Keratinocyte (primary cell): ENCODE data around the gene PXDN. TPM values are rescaled to one million over a fixed set of nuclear protein-coding genes. Genes with fewer than 3 reads are reported as not detected.

ENCODE experiments used
- DNase-seq: peaks from one replicate; pipeline ENCODE4 v3.0.0-alpha.2; 2011; ENCODE audit warnings: low read depth, missing footprints, low spot score
- FAIRE-seq: peaks from 2 replicates; lab custom pipeline; 2011; peaks lifted over from hg19 to GRCh38; lab: Jason Lieb, UNC
- H2AFZ ChIP-seq: 2 replicates; pipeline ENCODE4 v1.6.0; 2012; ENCODE audit warnings: low read length, control low read depth, inconsistent platforms; ENCODE audit not compliant: control insufficient read depth
- H3K27ac ChIP-seq: 2 replicates; pipeline ENCODE4 v1.5.1; 2011; ENCODE audit warnings: low read length; ENCODE audit not compliant: control insufficient read depth, insufficient read depth
- H3K27me3 ChIP-seq: 3 replicates; pipeline ENCODE4 v1.6.0; 2011; ENCODE audit warnings: low read length; ENCODE audit not compliant: control insufficient read depth, insufficient read depth; ENCODE audit errors: extremely low read depth
- H3K36me3 ChIP-seq, 2 experiments: 2 replicates in 1 of 2; 3 replicates in 1 of 2; pipeline ENCODE4 v1.5.1; 2011; ENCODE audit warnings: low read length in 2 of 2, mild to moderate bottlenecking in 1 of 2; ENCODE audit not compliant: control insufficient read depth in 2 of 2, insufficient read depth in 2 of 2; ENCODE audit errors: extremely low read depth in 1 of 2
- H3K4me1 ChIP-seq: 3 replicates; pipeline ENCODE4 v1.5.1; 2011; ENCODE audit warnings: low read length; ENCODE audit not compliant: control insufficient read depth, insufficient read depth; ENCODE audit errors: extremely low read depth
- H3K4me2 ChIP-seq: 3 replicates; pipeline ENCODE4 v1.6.0; 2011; ENCODE audit warnings: low read depth, low read length; ENCODE audit not compliant: control insufficient read depth, insufficient read depth; ENCODE audit errors: extremely low read depth
- H3K4me3 ChIP-seq, 3 experiments: fragments of 200-600 bp in 1 of 3; sonication (generic) in 1 of 3; 2 replicates in 2 of 3; 3 replicates in 1 of 3; pipeline ENCODE4 v1.5.1; 2011 to 2016; ENCODE audit warnings: low read length in 3 of 3, mild to moderate bottlenecking in 3 of 3, control low read depth in 2 of 3, inconsistent platforms in 1 of 3, low read depth in 1 of 3, mixed read lengths in 1 of 3, mixed run types in 1 of 3, moderate library complexity in 1 of 3; ENCODE audit not compliant: control insufficient read depth in 2 of 3, insufficient read depth in 2 of 3; ENCODE audit errors: extremely low read depth in 1 of 3
- H3K79me2 ChIP-seq: 2 replicates; pipeline ENCODE4 v1.6.0; 2012; ENCODE audit warnings: low read length; ENCODE audit not compliant: control insufficient read depth, insufficient read depth
- H3K9ac ChIP-seq: 3 replicates; pipeline ENCODE4 v1.6.0; 2011; ENCODE audit warnings: low read length; ENCODE audit not compliant: control insufficient read depth, insufficient read depth; ENCODE audit errors: extremely low read depth
- H3K9me1 ChIP-seq: 3 replicates; pipeline ENCODE4 v1.6.0; 2011; ENCODE audit warnings: low read length; ENCODE audit not compliant: control insufficient read depth, insufficient read depth; ENCODE audit errors: extremely low read depth
- H3K9me3 ChIP-seq: 2 replicates; pipeline ENCODE4 v1.5.1; 2012; ENCODE audit warnings: low read depth, low read length; ENCODE audit not compliant: control insufficient read depth
- H4K20me1 ChIP-seq: 3 replicates; pipeline ENCODE4 v1.6.0; 2011; ENCODE audit warnings: low read length; ENCODE audit not compliant: control insufficient read depth, insufficient read depth; ENCODE audit errors: extremely low read depth
- EZH2 ChIP-seq: IDR thresholded peaks from one replicate; pipeline ENCODE4 v1.6.1; 2012; ENCODE audit warnings: inconsistent platforms, mild to moderate bottlenecking, low read length, moderate library complexity
- dilution Hi-C: fragments of 300-500 bp; cut with MboI; formaldehyde crosslinking; loops from one replicate; pipeline ENCODE4 v1.7.0; 2020; ENCODE audit warnings: low sequenced_read_pairs; ENCODE audit not compliant: extremely low pct_ligation_motif_present
- polyA plus RNA-seq, 5 experiments: library from polyadenylated mRNA; depleted of rRNA in 3 of 5; stranded (reverse) in 3 of 5; stranded (forward) in 1 of 5; unstranded in 1 of 5; fragments of >200 nt; gene quantifications; 1 replicate in 1 of 5; 2 replicates in 3 of 5; 3 replicates in 1 of 5; pipeline versions ENCODE4 v1.2.1 to v1.2.3, GENCODE V29; 2011 to 2012; ENCODE audit warnings: missing spikeins in 2 of 5, low read depth in 1 of 5, low replicate concordance in 1 of 5
- TF ChIP-seq, protein P1 (sequence below), 3 experiments: IDR thresholded peaks in 1 of 3; conservative IDR thresholded peaks in 1 of 3; optimal IDR thresholded peaks in 1 of 3; 2 replicates in 2 of 3; 3 replicates in 1 of 3; pipeline versions ENCODE3 to v1.5.1; 2011; ENCODE audit warnings: low read length in 3 of 3, mild to moderate bottlenecking in 3 of 3, moderate library complexity in 2 of 3, control low read depth in 1 of 3, inconsistent platforms in 1 of 3; ENCODE audit not compliant: insufficient read depth in 2 of 3; ENCODE audit errors: extremely low read depth in 1 of 3

PXDN gene
- polyA plus RNA-seq, 1 donor (not counting 4 experiments of a cell fraction or from before 2014, with no cell fraction given): 36.7 TPM

DNA sequence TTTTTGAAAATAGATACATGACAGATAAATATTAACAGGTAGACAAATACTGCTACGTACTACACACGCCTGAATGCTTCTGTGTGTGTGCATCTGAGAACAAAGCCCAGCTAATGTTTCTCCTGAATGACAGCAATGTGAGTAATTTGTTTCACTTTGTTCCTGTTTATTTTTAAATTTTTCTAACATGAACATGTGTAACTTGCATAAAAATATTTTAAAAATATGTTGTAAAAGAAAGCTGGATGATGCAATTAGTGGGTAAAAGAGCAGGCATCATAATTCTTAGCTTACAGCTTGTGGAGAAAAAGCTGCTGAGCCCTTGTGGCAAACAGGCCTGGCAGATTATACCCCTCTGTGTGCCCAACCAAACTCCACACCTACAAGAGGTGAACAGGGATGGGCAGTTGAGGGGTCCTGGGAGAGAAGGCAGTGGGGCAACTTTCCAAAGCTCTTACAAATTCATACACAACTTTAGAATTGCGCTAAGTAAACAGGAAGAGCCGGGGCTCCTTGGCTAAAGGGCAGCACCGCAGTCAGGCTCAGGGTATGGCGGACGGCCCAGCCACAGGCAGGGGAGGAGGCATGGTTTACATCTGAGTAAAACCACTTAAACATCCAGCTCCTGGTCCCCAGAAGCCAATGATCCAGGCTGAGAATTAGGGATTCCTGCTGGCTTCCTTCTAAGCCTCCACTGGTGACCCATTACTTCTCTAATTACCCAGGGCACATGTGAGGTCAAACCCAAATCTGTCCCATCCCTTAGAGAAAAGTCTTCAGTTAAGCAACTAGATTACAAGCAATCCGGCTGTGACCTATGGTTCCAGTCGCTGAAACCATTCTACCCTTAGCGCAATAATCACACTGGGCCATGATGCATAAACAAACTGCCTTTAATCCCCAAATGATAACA lies 14.0 kb downstream of the PXDN start:
- peak overlapping the region; percentile 79 for H3K27ac ChIP-seq
- peaks cover 34% of the 10 kb centered on the region for H3K4me1 ChIP-seq
- H3K4me3 ChIP-seq: no peak overlapping the region
- H3K9me1 ChIP-seq: no peaks in the 10 kb centered on the region
- peak overlapping the region; percentile 56 for H3K9ac ChIP-seq
- no peak overlapping the region for H2AFZ ChIP-seq
- FAIRE-seq (no peak), DNase-seq (no peak)
- no peaks in the 10 kb centered on the region for H4K20me1 ChIP-seq
- H3K27me3 ChIP-seq: no peaks in the 10 kb centered on the region
- dilution Hi-C loops: loop anchor here (25.0 kb wide), 1 partner anchor 143 kb away; no protein-coding TSS in a partner anchor
- TF ChIP-seq, protein P1, sequence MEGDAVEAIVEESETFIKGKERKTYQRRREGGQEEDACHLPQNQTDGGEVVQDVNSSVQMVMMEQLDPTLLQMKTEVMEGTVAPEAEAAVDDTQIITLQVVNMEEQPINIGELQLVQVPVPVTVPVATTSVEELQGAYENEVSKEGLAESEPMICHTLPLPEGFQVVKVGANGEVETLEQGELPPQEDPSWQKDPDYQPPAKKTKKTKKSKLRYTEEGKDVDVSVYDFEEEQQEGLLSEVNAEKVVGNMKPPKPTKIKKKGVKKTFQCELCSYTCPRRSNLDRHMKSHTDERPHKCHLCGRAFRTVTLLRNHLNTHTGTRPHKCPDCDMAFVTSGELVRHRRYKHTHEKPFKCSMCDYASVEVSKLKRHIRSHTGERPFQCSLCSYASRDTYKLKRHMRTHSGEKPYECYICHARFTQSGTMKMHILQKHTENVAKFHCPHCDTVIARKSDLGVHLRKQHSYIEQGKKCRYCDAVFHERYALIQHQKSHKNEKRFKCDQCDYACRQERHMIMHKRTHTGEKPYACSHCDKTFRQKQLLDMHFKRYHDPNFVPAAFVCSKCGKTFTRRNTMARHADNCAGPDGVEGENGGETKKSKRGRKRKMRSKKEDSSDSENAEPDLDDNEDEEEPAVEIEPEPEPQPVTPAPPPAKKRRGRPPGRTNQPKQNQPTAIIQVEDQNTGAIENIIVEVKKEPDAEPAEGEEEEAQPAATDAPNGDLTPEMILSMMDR (optimal IDR thresholded peaks at IDR 0.05 in 1 of 3, IDR thresholded peaks at IDR 0.05 in 1 of 3, conservative IDR thresholded peaks at IDR 0.05 in 1 of 3; ENCODE audit: extremely low read depth in 1 of 3, insufficient read depth in 2 of 3, low read length in 3 of 3): no peak
- no peak for TF ChIP-seq EZH2
- H3K36me3 ChIP-seq: no peaks in the 10 kb centered on the region
- no peaks in the 10 kb centered on the region for H3K9me3 ChIP-seq
- peaks cover 64% of the 10 kb centered on the region for H3K79me2 ChIP-seq
- peak overlapping the region; percentile 54 for H3K4me2 ChIP-seq

DNA sequence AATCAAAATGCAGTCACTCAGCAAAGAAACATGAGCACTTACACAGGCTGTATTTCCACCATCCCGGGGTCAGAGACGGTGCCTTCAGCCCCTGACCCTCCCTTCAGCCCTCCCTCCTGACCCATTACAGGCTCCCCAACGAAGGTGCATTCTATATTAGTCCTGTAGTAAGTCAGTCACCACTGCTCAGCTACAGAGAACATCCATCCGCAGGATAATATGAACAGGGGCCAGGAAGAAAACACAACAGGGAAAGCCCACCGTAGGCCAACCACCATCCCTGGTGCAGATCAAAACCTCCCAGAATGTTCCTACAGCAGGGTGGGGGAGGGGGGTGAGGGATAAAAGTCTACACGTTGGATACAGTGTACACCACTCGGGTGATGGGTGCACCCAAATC lies 15.1 kb downstream of the PXDN start:
- Histone ChIP-seq H3K9me3 (no peaks in the 10 kb centered on the region), H3K9me1 (no peaks in the 10 kb centered on the region), H2AFZ (no peak overlapping the region), H3K27me3 (no peaks in the 10 kb centered on the region), H3K79me2 (peaks cover 62% of the 10 kb centered on the region), H3K27ac (no peak overlapping the region), H3K9ac (no peak overlapping the region), H3K4me3 (no peak overlapping the region), H3K4me2 (no peak overlapping the region), H3K36me3 (no peaks in the 10 kb centered on the region), H4K20me1 (no peaks in the 10 kb centered on the region), H3K4me1 (peaks cover 34% of the 10 kb centered on the region)
- DNase-seq: no peak
- no peak for TF ChIP-seq EZH2
- TF ChIP-seq, protein P1 (optimal IDR thresholded peaks at IDR 0.05 in 1 of 3, IDR thresholded peaks at IDR 0.05 in 1 of 3, conservative IDR thresholded peaks at IDR 0.05 in 1 of 3; ENCODE audit: extremely low read depth in 1 of 3, insufficient read depth in 2 of 3, low read length in 3 of 3): no peak
- dilution Hi-C loops: loop anchor here (25.0 kb wide), 1 partner anchor 142 kb away; no protein-coding TSS in a partner anchor
- FAIRE-seq: no peak
